K562 (cell line): ENCODE data around the gene ARHGEF33. TPM values are rescaled to one million over a fixed set of nuclear protein-coding genes. Genes with fewer than 3 reads are reported as not detected.

Experiments
- ATF1 ChIP-seq, 2 experiments: fragments of 450-650 bp in 1 of 2; IDR thresholded peaks; 2 replicates each; pipeline ENCODE4 v1.6.1; 2016; ENCODE audit warnings: missing compliant biosample characterization in 1 of 2, missing genetic modification characterization in 1 of 2
- CBFA2T2 ChIP-seq: fragments of 450-650 bp; conservative IDR thresholded peaks from 2 replicates; pipeline ENCODE4 v1.6.1; 2017; ENCODE audit warnings: mild to moderate bottlenecking
- CBFB ChIP-seq: sonication (generic); formaldehyde crosslinking; IDR thresholded peaks from 2 replicates; pipeline ENCODE4 v1.4.0; 2020; ENCODE audit warnings: mild to moderate bottlenecking, missing genetic modification reagents
- CBX1 ChIP-seq: sonication (generic); IDR thresholded peaks from 2 replicates; pipeline ENCODE4 v1.6.1; 2016; ENCODE audit warnings: antibody characterized with exemption, low read depth, mild to moderate bottlenecking
- CEBPB ChIP-seq: fragments of 450-650 bp; IDR thresholded peaks from 2 replicates; pipeline ENCODE4 v1.6.1; 2016; ENCODE audit warnings: missing genetic modification characterization, missing compliant biosample characterization
- CHD4 ChIP-seq: fragments of 200-600 bp; sonication (generic); IDR thresholded peaks from 3 replicates; pipeline ENCODE4 v1.6.1; 2012; ENCODE audit warnings: low read depth, mild to moderate bottlenecking, mixed read lengths, low read length, inconsistent platforms; ENCODE audit not compliant: insufficient read depth, insufficient replicate concordance, poor library complexity, severe bottlenecking
- ESRRA ChIP-seq: fragments of 450-650 bp; IDR thresholded peaks from 2 replicates; pipeline ENCODE4 v1.6.1; 2014; ENCODE audit warnings: low read depth, mild to moderate bottlenecking, moderate library complexity, borderline replicate concordance
- FOS ChIP-seq: IDR thresholded peaks from 3 replicates; pipeline ENCODE4 v1.6.1; 2011; ENCODE audit not compliant: insufficient read length; ENCODE audit errors: extremely low read depth
- GTF2B ChIP-seq: IDR thresholded peaks from 2 replicates; pipeline ENCODE4 v1.6.1; 2011; ENCODE audit not compliant: insufficient read length; ENCODE audit errors: extremely low read depth
- JUN ChIP-seq, 2 experiments: sonication (generic) in 1 of 2; formaldehyde crosslinking in 1 of 2; IDR thresholded peaks; 2 replicates each; pipeline versions ENCODE4 v1.6.1 to v1.8.0; 2012 to 2022; ENCODE audit warnings: borderline replicate concordance in 2 of 2, mild to moderate bottlenecking in 2 of 2, improper control_type of control experiment in 1 of 2, low read depth in 1 of 2, low read length in 1 of 2, missing genetic modification reagents in 1 of 2
- PHF21A ChIP-seq: fragments of 450-650 bp; IDR thresholded peaks from 2 replicates; pipeline ENCODE4 v1.6.1; 2017; ENCODE audit warnings: low read depth, borderline replicate concordance
- PHTF2 ChIP-seq: fragments of 250-450 bp; sonication (Bioruptor Pico); IDR thresholded peaks from 2 replicates; pipeline ENCODE4 v1.5.0; 2021; ENCODE audit warnings: mild to moderate bottlenecking
- RBM22 ChIP-seq: fragments of 200-400 bp; formaldehyde crosslinking; IDR thresholded peaks from 2 replicates; pipeline ENCODE4 v1.6.1; 2018; ENCODE audit warnings: low read length, low read depth; ENCODE audit not compliant: poor library complexity, severe bottlenecking
- SAP30 ChIP-seq: fragments of 200-600 bp; sonication (generic); IDR thresholded peaks from 2 replicates; pipeline ENCODE4 v1.6.1; 2012; ENCODE audit warnings: borderline replicate concordance, low read depth, mild to moderate bottlenecking, moderate library complexity, low read length, control low read depth, inconsistent platforms; ENCODE audit not compliant: insufficient read depth, poor library complexity, severe bottlenecking
- SIN3B ChIP-seq: fragments of 450-650 bp; IDR thresholded peaks from 2 replicates; pipeline ENCODE4 v1.6.1; 2017; ENCODE audit warnings: low read depth, mild to moderate bottlenecking, moderate library complexity
- STAG1 ChIP-seq: sonication (generic); formaldehyde crosslinking; IDR thresholded peaks from 2 replicates; pipeline ENCODE4 v1.5.0; 2020; ENCODE audit warnings: missing genetic modification reagents, borderline replicate concordance
- THRAP3 ChIP-seq: fragments of 450-650 bp; IDR thresholded peaks from 2 replicates; pipeline ENCODE4 v1.6.1; 2016; ENCODE audit warnings: mild to moderate bottlenecking, inconsistent platforms, borderline replicate concordance
- ZFX ChIP-seq: sonication (generic); formaldehyde crosslinking; IDR thresholded peaks from 2 replicates; pipeline ENCODE4 v1.8.0; 2022; ENCODE audit warnings: mild to moderate bottlenecking, missing genetic modification reagents, moderate library complexity
- ZNF224 ChIP-seq: sonication (generic); formaldehyde crosslinking; IDR thresholded peaks from 2 replicates; pipeline ENCODE4 v1.8.0; 2022; ENCODE audit warnings: mild to moderate bottlenecking, missing genetic modification reagents
- ZNF717 ChIP-seq: fragments of 250-450 bp; sonication (Bioruptor Pico); IDR thresholded peaks from 2 replicates; pipeline ENCODE4 v1.5.0; 2021
- polyA plus RNA-seq, 8 experiments: library from polyadenylated mRNA; depleted of rRNA in 4 of 8; stranded (reverse) in 5 of 8; unstranded in 3 of 8; fragments of >200 nt; fragmentation: Nextera tagmentation in 2 of 8; fragmentation: Illumina TruSeq in 1 of 8; extraction: Ambion mirVana in 2 of 8; extraction: Trizol in 1 of 8; gene quantifications; 2 replicates each; pipeline versions ENCODE4 v1.2.1 to v1.2.3, GENCODE V29; 2011 to 2014; ENCODE audit warnings: inconsistent platforms in 1 of 8, missing spikeins in 1 of 8
- total RNA-seq, 7 experiments: library from RNA; depleted of rRNA in 6 of 7; stranded (reverse); fragments of >200 nt in 6 of 7; fragmentation: Illumina TruSeq in 2 of 7; extraction: Trizol in 2 of 7; gene quantifications; 2 replicates each; pipeline versions ENCODE4 v1.2.1 to v1.2.3, GENCODE V29; 2011 to 2021; ENCODE audit warnings: low replicate concordance in 1 of 7
- TF ChIP-seq, protein P1 (sequence below): sonication (generic); formaldehyde crosslinking; IDR thresholded peaks from 2 replicates; pipeline ENCODE4 v1.8.1; 2023; ENCODE audit warnings: mild to moderate bottlenecking, missing genetic modification reagents
- TF ChIP-seq, protein P2 (sequence below): fragments of 250-450 bp; sonication (Bioruptor Pico); IDR thresholded peaks from 2 replicates; pipeline ENCODE4 v1.8.0; 2021; ENCODE audit warnings: borderline replicate concordance, mild to moderate bottlenecking, moderate library complexity; ENCODE audit not compliant: poor library complexity, severe bottlenecking

ARHGEF33 gene
- total and polyA plus RNA-seq, 9 of the 15 experiments (the other 6 are each of a cell fraction or from before 2014, with no cell fraction given) = 0.01 to 0.08 (median 0.03) TPM; not detected in 5

- no peak for TF ChIP-seq STAG1 (CRISPR knock-in tag)
- TF ChIP-seq GTF2B = no peak
- peak; percentile 76 for TF ChIP-seq SAP30
- peak; percentile 70; the same call in 1 of the 2 replicates for TF ChIP-seq CBX1
- TF ChIP-seq ZNF717 (CRISPR knock-in tag) = no peak
- TF ChIP-seq ZFX (CRISPR knock-in tag) = peak; percentile 53; the same call in 1 of the 2 replicates
- TF ChIP-seq, protein P1, sequence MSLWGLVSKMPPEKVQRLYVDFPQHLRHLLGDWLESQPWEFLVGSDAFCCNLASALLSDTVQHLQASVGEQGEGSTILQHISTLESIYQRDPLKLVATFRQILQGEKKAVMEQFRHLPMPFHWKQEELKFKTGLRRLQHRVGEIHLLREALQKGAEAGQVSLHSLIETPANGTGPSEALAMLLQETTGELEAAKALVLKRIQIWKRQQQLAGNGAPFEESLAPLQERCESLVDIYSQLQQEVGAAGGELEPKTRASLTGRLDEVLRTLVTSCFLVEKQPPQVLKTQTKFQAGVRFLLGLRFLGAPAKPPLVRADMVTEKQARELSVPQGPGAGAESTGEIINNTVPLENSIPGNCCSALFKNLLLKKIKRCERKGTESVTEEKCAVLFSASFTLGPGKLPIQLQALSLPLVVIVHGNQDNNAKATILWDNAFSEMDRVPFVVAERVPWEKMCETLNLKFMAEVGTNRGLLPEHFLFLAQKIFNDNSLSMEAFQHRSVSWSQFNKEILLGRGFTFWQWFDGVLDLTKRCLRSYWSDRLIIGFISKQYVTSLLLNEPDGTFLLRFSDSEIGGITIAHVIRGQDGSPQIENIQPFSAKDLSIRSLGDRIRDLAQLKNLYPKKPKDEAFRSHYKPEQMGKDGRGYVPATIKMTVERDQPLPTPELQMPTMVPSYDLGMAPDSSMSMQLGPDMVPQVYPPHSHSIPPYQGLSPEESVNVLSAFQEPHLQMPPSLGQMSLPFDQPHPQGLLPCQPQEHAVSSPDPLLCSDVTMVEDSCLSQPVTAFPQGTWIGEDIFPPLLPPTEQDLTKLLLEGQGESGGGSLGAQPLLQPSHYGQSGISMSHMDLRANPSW (CRISPR knock-in tag) = no peak
- TF ChIP-seq JUN (IDR thresholded peaks at IDR 0.05; ENCODE audit: borderline replicate concordance, low read depth, low read length) = no peak
- TF ChIP-seq JUN (CRISPR knock-in tag; IDR thresholded peaks at IDR 0.05; ENCODE audit: borderline replicate concordance) = no peak; the same call in 1 of the 2 replicates
- TF ChIP-seq THRAP3 = no peak
- no peak for TF ChIP-seq CBFA2T2
- TF ChIP-seq PHTF2 = no peak
- peak; percentile 84 for TF ChIP-seq SIN3B
- peak; percentile 51; the same call in 1 of the 2 replicates for TF ChIP-seq CBFB (CRISPR knock-in tag)
- peak; percentile 63; the same call in 1 of the 2 replicates for TF ChIP-seq ZNF224 (CRISPR knock-in tag)
- TF ChIP-seq ESRRA = peak; percentile 48; the same call in 1 of the 2 replicates
- TF ChIP-seq ATF1 (CRISPR knock-in tag; IDR thresholded peaks at IDR 0.05) = peak; percentile 45; the same call in 1 of the 2 replicates
- TF ChIP-seq ATF1 (tag; IDR thresholded peaks at IDR 0.05) = peak; percentile 94
- TF ChIP-seq CEBPB (tag) = no peak
- peak; percentile 64 for TF ChIP-seq FOS
- TF ChIP-seq, protein P2, sequence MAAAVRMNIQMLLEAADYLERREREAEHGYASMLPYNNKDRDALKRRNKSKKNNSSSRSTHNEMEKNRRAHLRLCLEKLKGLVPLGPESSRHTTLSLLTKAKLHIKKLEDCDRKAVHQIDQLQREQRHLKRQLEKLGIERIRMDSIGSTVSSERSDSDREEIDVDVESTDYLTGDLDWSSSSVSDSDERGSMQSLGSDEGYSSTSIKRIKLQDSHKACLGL (CRISPR knock-in tag) = no peak
- TF ChIP-seq RBM22 = peak; percentile 66
- TF ChIP-seq PHF21A = peak; percentile 11; the same call in 1 of the 2 replicates
- no peak for TF ChIP-seq CHD4
These were observed 13.9 kb upstream of the ARHGEF33 start, which contains the start of the genes DHX57 and MORN2 (continued) for GRCh38 chr2:38875576-38876367.
